ENCODE results near the gene RTL5. TPM values are rescaled to one million over a fixed set of nuclear protein-coding genes. Genes with fewer than 3 reads are reported as not detected.

Gene RTL5
- total and polyA plus RNA-seq, 10 of the 15 experiments (the other 5 are each of a cell fraction or from before 2014, with no cell fraction given) = under 0.01 to 0.10 (median 0.03) TPM; not detected in 5

DNA sequence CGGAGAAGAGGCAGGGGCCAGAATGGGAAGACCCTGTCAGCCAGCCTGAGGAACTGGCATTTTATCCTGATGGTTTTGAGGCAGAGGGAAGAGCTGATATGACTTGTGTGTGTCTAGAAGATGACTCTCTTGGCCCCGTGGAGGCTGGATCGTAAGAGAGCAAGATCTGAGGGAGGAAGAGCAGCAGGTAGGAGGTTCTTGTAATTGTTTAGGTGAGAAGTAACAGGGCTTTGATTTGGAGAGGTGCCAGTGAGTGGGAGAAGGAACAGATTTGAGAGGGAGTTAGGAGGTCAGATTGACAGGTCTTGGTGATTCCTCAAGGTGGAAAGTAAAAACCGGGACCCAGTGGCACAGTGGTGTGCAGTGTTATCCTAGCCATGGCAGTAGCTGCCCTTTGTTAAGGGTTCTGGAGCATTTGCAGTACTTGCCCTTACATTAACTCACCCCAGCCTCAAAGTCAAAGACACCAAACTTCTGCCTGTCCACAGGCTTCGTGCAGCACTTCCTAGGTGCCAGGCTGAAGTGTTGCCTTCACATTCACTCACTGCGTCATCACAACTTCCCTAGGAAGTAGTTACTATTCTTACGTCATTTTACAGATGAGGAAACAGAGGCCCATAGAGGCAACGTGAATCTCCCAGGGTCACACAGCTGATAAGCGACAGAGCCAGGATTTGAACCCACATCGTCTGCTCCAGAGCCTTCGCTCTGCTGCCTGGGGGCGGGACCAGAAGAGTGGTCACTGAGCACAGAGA lies 23.7 kb downstream of the RTL5 start:
- Histone ChIP-seq H3K9me3 (replicated peaks; ENCODE audit: control insufficient read depth, insufficient read depth, low read length) (no peaks in the 10 kb centered on the region), H2AFZ (ENCODE audit: control insufficient read depth, low read depth, low read length) (no peak overlapping the region), H3K27me3 (replicated peaks in 1 of 2; ENCODE audit: control insufficient read depth in 2 of 2, insufficient read depth in 2 of 2, low read length in 1 of 2) (peaks cover 0 to 1% of the 10 kb centered on the region in 2 experiments; a peak in 1 of 4 replicates), H4K20me1 (ENCODE audit: control insufficient read depth, insufficient read depth) (no peaks in the 10 kb centered on the region), H3K79me2 (ENCODE audit: control insufficient read depth, insufficient read depth, low read length) (no peaks in the 10 kb centered on the region), H3K4me1 (ENCODE audit: control insufficient read depth, insufficient read depth, low read length) (peaks cover 5% of the 10 kb centered on the region; the same call in 1 of the 2 replicates), H3K27ac (ENCODE audit: control insufficient read depth, insufficient read depth) (no peak overlapping the region), H3K36me3 (ENCODE audit: control insufficient read depth in 2 of 2, insufficient read depth in 2 of 2, low read length in 1 of 2) (no peaks in the 10 kb centered on the region), H3K4me2 (ENCODE audit: control insufficient read depth, insufficient read depth) (no peak overlapping the region), H3K9ac (ENCODE audit: control insufficient read depth, insufficient read depth, low read length) (no peak overlapping the region), H3K4me3 (no peak overlapping the region)
- no peak for ATAC-seq
- TF ChIP-seq IKZF1 (conservative IDR thresholded peaks at IDR 0.05) (no peak), WRNIP1 (IDR thresholded peaks at IDR 0.05; ENCODE audit: borderline replicate concordance, low read depth, low read length) (no peak), NFIC (IDR thresholded peaks at IDR 0.05; ENCODE audit: low read depth, low read length) (no peak), MYB (IDR thresholded peaks at IDR 0.05; ENCODE audit: borderline replicate concordance, low read depth, low read length) (no peak)
- TF ChIP-seq, protein P1, sequence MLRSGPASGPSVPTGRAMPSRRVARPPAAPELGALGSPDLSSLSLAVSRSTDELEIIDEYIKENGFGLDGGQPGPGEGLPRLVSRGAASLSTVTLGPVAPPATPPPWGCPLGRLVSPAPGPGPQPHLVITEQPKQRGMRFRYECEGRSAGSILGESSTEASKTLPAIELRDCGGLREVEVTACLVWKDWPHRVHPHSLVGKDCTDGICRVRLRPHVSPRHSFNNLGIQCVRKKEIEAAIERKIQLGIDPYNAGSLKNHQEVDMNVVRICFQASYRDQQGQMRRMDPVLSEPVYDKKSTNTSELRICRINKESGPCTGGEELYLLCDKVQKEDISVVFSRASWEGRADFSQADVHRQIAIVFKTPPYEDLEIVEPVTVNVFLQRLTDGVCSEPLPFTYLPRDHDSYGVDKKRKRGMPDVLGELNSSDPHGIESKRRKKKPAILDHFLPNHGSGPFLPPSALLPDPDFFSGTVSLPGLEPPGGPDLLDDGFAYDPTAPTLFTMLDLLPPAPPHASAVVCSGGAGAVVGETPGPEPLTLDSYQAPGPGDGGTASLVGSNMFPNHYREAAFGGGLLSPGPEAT (IDR thresholded peaks at IDR 0.05; ENCODE audit: low read depth) = no peak
- in situ Hi-C loops (cut with MboI) = no loop called here
- CTCF ChIA-PET = no interaction called here
- 42% methylated on average over 12 of the region's 12 CpGs for WGBS (ENCODE audit: insufficient coverage, insufficient replicate concordance, low lambda C conversion rate, missing lambda C conversion rate)
- POLR2A ChIA-PET = no interaction called here
- SMC1A ChIA-PET (ENCODE audit: uncharacterized antibody, unreplicated experiment) = no interaction called here
- RAD21 ChIA-PET (ENCODE audit: unreplicated experiment) = no interaction called here
- DNase-seq (ENCODE audit: low read depth, low spot score) = no peak
- no TSS peak for BruUV-seq (replicated peaks)
- intact Hi-C loops (cut with micrococcal nuclease; ENCODE audit: unreplicated experiment) = loop anchor here (10.0 kb wide), 1 partner anchor 593 kb away; no protein-coding TSS in a partner anchor
- FAIRE-seq = no peak

Data from GM12878 (cell line).